Retinal pigment epithelial cell (primary cell): ENCODE measurements around the gene NTN1.
"Not testable (repeated sequence)": the region's sequence is repeated elsewhere in the genome, so short reads cannot be mapped to it uniquely, and the experiment has no call there.

Experiments used
- DNase-seq: peaks from one replicate; pipeline ENCODE4 v3.0.0-alpha.2; 2010; ENCODE audit warnings: low read depth
- H3K4me3 ChIP-seq: 2 replicates; pipeline ENCODE4 v1.5.1; 2011; ENCODE audit warnings: mild to moderate bottlenecking, low read length, control low read depth, moderate library complexity
- CTCF ChIP-seq: conservative IDR thresholded peaks from 2 replicates; pipeline ENCODE4 v1.5.1; 2011; ENCODE audit warnings: low read depth, low read length, control low read depth, inconsistent platforms

NTN1 gene

GRCh38 chr17:9146064-9146463, 124.8 kb downstream of the NTN1 start:
- no peak for DNase-seq
- no peak overlapping the region for H3K4me3 ChIP-seq
- no peak for TF ChIP-seq CTCF

- no peak overlapping the region for H3K4me3 ChIP-seq
- TF ChIP-seq CTCF: no peak
- no peak for DNase-seq
Measured at GRCh38 chr17:9148905-9149525, 127.7 kb downstream of the NTN1 start.

DNA sequence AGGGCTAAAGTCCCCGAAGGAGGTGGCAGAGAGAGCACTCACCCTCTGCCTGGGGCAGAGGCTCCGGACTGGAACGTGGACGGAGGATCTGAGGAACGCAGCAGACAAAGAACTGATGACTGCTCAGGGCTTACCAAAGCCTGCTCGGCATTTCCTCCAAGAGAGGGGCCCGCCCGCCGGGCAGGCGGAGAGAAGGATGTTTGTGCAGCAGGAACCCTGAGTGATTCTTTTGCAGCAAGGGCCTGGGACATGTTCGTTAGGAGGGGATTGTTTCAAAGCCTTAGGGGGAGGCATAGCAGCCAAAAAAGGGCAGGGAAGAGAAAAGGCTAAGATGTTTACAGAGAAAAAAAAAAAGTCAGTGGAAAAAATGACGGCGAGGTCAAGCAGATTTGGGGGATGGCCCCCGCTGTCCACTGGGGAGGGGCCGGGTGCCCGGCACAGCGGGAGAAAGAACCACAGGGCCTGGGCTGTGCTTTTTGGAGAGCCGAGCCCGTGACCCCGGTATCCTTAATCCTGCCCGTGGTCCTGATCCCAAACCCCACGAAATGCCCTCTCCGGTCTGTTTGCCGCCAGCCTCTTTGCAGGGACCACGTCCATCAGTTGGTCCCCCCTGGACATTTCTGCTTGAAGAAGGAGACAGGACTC, 129.3 kb downstream of the NTN1 start:
- no peak for DNase-seq
- TF ChIP-seq CTCF: no peak
- no peak overlapping the region for H3K4me3 ChIP-seq

GRCh38 chr17:9151091-9151490, 129.8 kb downstream of the NTN1 start:
- H3K4me3 ChIP-seq: no peak overlapping the region
- TF ChIP-seq CTCF: no peak
- no peak for DNase-seq

- not testable (repeated sequence) for H3K4me3 ChIP-seq, DNase-seq
Measured at GRCh38 chr17:9151740-9152139, 130.4 kb downstream of the NTN1 start.

GRCh38 chr17:9158544-9159452, 137.5 kb downstream of the NTN1 start:
- H3K4me3 ChIP-seq: no peak overlapping the region
- no peak for DNase-seq
- no peak for TF ChIP-seq CTCF

- no peak for DNase-seq
- H3K4me3 ChIP-seq: no peak overlapping the region
- TF ChIP-seq CTCF: no peak
Measured at GRCh38 chr17:9162275-9162985, 141.1 kb downstream of the NTN1 start.
